ENCODE results near the gene MCU. TPM values are rescaled to one million over a fixed set of nuclear protein-coding genes. Genes with fewer than 3 reads are reported as not detected.

The MCU gene
- total RNA-seq, 1 donor from 2014 or later, result 63.8 TPM

GRCh38 chr10:72802763-72803505 lies 111.0 kb downstream of the MCU start:
- no peak overlapping the region for H3K27ac Mint-ChIP-seq
- H3K9me3 Mint-ChIP-seq (ENCODE audit: low read depth), result no peaks in the 10 kb centered on the region
- H3K4me3 Mint-ChIP-seq (ENCODE audit: low read depth), result no peak overlapping the region
- H3K36me3 Mint-ChIP-seq (ENCODE audit: insufficient read depth), result peaks cover 3% of the 10 kb centered on the region
- H3K4me1 Mint-ChIP-seq (ENCODE audit: low read depth), result peaks cover 26% of the 10 kb centered on the region
- H3K27me3 Mint-ChIP-seq, result no peaks in the 10 kb centered on the region
- DNase-seq (ENCODE audit: low spot score, unreplicated experiment), result no peak
- TF ChIP-seq, protein P1, sequence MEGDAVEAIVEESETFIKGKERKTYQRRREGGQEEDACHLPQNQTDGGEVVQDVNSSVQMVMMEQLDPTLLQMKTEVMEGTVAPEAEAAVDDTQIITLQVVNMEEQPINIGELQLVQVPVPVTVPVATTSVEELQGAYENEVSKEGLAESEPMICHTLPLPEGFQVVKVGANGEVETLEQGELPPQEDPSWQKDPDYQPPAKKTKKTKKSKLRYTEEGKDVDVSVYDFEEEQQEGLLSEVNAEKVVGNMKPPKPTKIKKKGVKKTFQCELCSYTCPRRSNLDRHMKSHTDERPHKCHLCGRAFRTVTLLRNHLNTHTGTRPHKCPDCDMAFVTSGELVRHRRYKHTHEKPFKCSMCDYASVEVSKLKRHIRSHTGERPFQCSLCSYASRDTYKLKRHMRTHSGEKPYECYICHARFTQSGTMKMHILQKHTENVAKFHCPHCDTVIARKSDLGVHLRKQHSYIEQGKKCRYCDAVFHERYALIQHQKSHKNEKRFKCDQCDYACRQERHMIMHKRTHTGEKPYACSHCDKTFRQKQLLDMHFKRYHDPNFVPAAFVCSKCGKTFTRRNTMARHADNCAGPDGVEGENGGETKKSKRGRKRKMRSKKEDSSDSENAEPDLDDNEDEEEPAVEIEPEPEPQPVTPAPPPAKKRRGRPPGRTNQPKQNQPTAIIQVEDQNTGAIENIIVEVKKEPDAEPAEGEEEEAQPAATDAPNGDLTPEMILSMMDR (IDR thresholded peaks at IDR 0.05; ENCODE audit: unreplicated experiment), result no peak

GRCh38 chr10:72808001-72808400 lies 116.1 kb downstream of the MCU start:
- no peak for DNase-seq (ENCODE audit: low spot score, unreplicated experiment)
- TF ChIP-seq, protein P1 (IDR thresholded peaks at IDR 0.05; ENCODE audit: unreplicated experiment), result no peak
- H3K4me3 Mint-ChIP-seq (ENCODE audit: low read depth), result no peak overlapping the region
- peaks cover 21% of the 10 kb centered on the region for H3K4me1 Mint-ChIP-seq (ENCODE audit: low read depth)
- H3K36me3 Mint-ChIP-seq (ENCODE audit: insufficient read depth), result peaks cover 11% of the 10 kb centered on the region
- H3K27ac Mint-ChIP-seq, result no peak overlapping the region
- H3K9me3 Mint-ChIP-seq (ENCODE audit: low read depth), result peaks cover 16% of the 10 kb centered on the region
- no peaks in the 10 kb centered on the region for H3K27me3 Mint-ChIP-seq

DNA sequence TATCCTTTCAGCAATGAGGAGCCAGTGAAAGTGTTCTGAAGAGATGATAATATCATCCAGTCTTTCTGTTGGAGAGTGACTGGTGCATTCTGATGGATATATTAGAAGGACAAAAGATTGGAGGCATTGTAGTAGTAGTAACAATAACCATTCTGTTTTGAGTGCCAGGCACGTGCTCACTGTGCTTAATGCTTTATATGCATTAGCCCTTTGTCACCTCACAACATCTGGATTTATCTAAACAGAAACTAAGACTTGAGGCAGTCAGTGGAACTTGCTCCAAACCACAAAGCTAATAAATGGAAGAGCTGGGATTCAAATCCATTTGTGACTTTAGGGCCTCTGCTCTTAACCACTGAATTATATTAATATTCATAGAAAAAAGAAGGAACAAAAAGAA lies 117.1 kb downstream of the MCU start:
- TF ChIP-seq, protein P1 (IDR thresholded peaks at IDR 0.05; ENCODE audit: unreplicated experiment), result no peak
- H3K4me1 Mint-ChIP-seq (ENCODE audit: low read depth), result peaks cover 18% of the 10 kb centered on the region
- no peak for DNase-seq (ENCODE audit: low spot score, unreplicated experiment)
- peaks cover 16% of the 10 kb centered on the region for H3K9me3 Mint-ChIP-seq (ENCODE audit: low read depth)
- H3K4me3 Mint-ChIP-seq (ENCODE audit: low read depth), result no peak overlapping the region
- peaks cover 11% of the 10 kb centered on the region for H3K36me3 Mint-ChIP-seq (ENCODE audit: insufficient read depth)
- no peak overlapping the region for H3K27ac Mint-ChIP-seq
- no peaks in the 10 kb centered on the region for H3K27me3 Mint-ChIP-seq

GRCh38 chr10:72810976-72811375 lies 119.0 kb downstream of the MCU start:
- peaks cover 16% of the 10 kb centered on the region for H3K9me3 Mint-ChIP-seq (ENCODE audit: low read depth)
- H3K27ac Mint-ChIP-seq, result no peak overlapping the region
- no peak for DNase-seq (ENCODE audit: low spot score, unreplicated experiment)
- TF ChIP-seq, protein P1 (IDR thresholded peaks at IDR 0.05; ENCODE audit: unreplicated experiment), result no peak
- H3K4me1 Mint-ChIP-seq (ENCODE audit: low read depth), result peaks cover 25% of the 10 kb centered on the region
- H3K4me3 Mint-ChIP-seq (ENCODE audit: low read depth), result no peak overlapping the region
- H3K36me3 Mint-ChIP-seq (ENCODE audit: insufficient read depth), result peaks cover 8% of the 10 kb centered on the region
- no peaks in the 10 kb centered on the region for H3K27me3 Mint-ChIP-seq

GRCh38 chr10:72812415-72812752 lies 120.4 kb downstream of the MCU start:
- peaks cover 27% of the 10 kb centered on the region for H3K4me1 Mint-ChIP-seq (ENCODE audit: low read depth)
- H3K4me3 Mint-ChIP-seq (ENCODE audit: low read depth), result no peak overlapping the region
- no peaks in the 10 kb centered on the region for H3K27me3 Mint-ChIP-seq
- no peak overlapping the region for H3K27ac Mint-ChIP-seq
- TF ChIP-seq, protein P1 (IDR thresholded peaks at IDR 0.05; ENCODE audit: unreplicated experiment), result no peak
- peaks cover 16% of the 10 kb centered on the region for H3K9me3 Mint-ChIP-seq (ENCODE audit: low read depth)
- DNase-seq (ENCODE audit: low spot score, unreplicated experiment), result no peak
- H3K36me3 Mint-ChIP-seq (ENCODE audit: insufficient read depth), result peaks cover 8% of the 10 kb centered on the region
